Stomach (tissue), 4 donors: ENCODE data around the gene LDLR.

Experiments used
- EP300 ChIP-seq: sonication (generic); formaldehyde crosslinking; IDR thresholded peaks from one replicate; pipeline ENCODE4 v1.6.1; 2017; ENCODE audit warnings: antibody characterized with exemption
- POLR2A ChIP-seq, 4 donors: fragments of 450-650 bp; IDR thresholded peaks; one replicate each; pipeline ENCODE4 v1.6.1; 2016; ENCODE audit warnings: antibody characterized with exemption in 4 of 4, control low read depth in 2 of 4, mild to moderate bottlenecking in 1 of 4, moderate library complexity in 1 of 4
- POLR2AphosphoS5 ChIP-seq, 3 donors: sonication (generic); formaldehyde crosslinking; IDR thresholded peaks; one replicate each; pipeline ENCODE4 v1.6.1; 2016; ENCODE audit warnings: antibody characterized with exemption in 3 of 3
- TF ChIP-seq, protein P1 (sequence below), 7 experiments: fragments of 450-650 bp in 4 of 7; fragments of 200-600 bp in 3 of 7; sonication (generic) in 3 of 7; IDR thresholded peaks; one replicate each; pipeline ENCODE4 v1.5.1; 2016 to 2019; ENCODE audit warnings: antibody characterized with exemption in 7 of 7, control low read depth in 2 of 7, mild to moderate bottlenecking in 1 of 7

DNA sequence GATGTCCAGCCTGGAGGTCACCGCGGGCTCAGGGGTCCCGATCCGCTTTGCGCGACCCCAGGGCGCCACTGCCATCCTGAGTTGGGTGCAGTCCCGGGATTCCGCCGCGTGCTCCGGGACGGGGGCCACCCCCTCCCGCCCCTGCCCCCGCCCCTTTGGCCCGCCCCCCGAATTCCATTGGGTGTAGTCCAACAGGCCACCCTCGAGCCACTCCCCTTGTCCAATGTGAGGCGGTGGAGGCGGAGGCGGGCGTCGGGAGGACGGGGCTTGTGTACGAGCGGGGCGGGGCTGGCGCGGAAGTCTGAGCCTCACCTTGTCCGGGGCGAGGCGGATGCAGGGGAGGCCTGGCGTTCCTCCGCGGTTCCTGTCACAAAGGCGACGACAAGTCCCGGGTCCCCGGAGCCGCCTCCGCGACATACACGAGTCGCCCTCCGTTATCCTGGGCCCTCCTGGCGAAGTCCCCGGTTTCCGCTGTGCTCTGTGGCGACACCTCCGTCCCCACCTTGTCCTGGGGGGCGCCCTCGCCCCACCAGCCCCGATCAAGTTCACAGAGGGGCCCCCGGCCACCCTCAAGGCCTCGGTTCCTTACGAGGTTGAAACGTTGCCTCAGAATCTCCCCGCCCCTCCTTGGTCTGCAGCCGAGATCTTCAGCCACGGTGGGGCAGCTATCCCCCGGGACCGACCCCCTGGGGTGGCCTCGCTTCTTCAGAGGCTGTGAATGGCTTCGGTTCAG, 1.2 kb downstream of the LDLR start:
- TF ChIP-seq, protein P1, sequence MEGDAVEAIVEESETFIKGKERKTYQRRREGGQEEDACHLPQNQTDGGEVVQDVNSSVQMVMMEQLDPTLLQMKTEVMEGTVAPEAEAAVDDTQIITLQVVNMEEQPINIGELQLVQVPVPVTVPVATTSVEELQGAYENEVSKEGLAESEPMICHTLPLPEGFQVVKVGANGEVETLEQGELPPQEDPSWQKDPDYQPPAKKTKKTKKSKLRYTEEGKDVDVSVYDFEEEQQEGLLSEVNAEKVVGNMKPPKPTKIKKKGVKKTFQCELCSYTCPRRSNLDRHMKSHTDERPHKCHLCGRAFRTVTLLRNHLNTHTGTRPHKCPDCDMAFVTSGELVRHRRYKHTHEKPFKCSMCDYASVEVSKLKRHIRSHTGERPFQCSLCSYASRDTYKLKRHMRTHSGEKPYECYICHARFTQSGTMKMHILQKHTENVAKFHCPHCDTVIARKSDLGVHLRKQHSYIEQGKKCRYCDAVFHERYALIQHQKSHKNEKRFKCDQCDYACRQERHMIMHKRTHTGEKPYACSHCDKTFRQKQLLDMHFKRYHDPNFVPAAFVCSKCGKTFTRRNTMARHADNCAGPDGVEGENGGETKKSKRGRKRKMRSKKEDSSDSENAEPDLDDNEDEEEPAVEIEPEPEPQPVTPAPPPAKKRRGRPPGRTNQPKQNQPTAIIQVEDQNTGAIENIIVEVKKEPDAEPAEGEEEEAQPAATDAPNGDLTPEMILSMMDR (IDR thresholded peaks at IDR 0.05): no peak
- no peak for TF ChIP-seq EP300
- peak in 2 of 4 donors; percentile 88 to 91 for TF ChIP-seq POLR2A (IDR thresholded peaks at IDR 0.05)
- TF ChIP-seq POLR2AphosphoS5 (IDR thresholded peaks at IDR 0.05): peak; percentile 88 to 99 (median 98)
